AG04449 (cell line): ENCODE data around the gene CAMK2N1.

ENCODE experiments used
- CTCF ChIA-PET: fragments of 350-600 bp; formaldehyde crosslinking; extraction: SDS; loops from one replicate; lab custom pipeline; 2021; ENCODE audit warnings: antibody characterized with exemption; lab: Yijun Ruan, JAX
- POLR2A ChIA-PET: fragments of 400-600, 350-600 bp; formaldehyde crosslinking; extraction: SDS; loops from one replicate; lab custom pipeline; 2020; ENCODE audit warnings: antibody characterized with exemption, inconsistent platforms; lab: Yijun Ruan, JAX
- DNase-seq: peaks from one replicate; pipeline ENCODE4 v3.0.0-alpha.2; 2010; ENCODE audit warnings: low read depth, low spot score
- H3K4me3 ChIP-seq: 2 replicates; pipeline ENCODE4 v1.5.1; 2011; ENCODE audit warnings: low read depth, mild to moderate bottlenecking, control low read depth, low read length
- CTCF ChIP-seq: IDR thresholded peaks from one replicate; pipeline ENCODE4 v1.5.1; 2011; ENCODE audit warnings: mild to moderate bottlenecking, moderate library complexity, low read length, control low read depth, inconsistent platforms; ENCODE audit not compliant: insufficient read depth; ENCODE audit errors: missing control alignments

The CAMK2N1 gene

GRCh38 chr1:20494609-20495311, 8.8 kb upstream of the CAMK2N1 start:
- no peak overlapping the region for H3K4me3 ChIP-seq
- DNase-seq = peak; percentile 55
- TF ChIP-seq CTCF = no peak
- POLR2A ChIA-PET = interaction anchor here (0.6 to 1.5 kb wide), 2 partner anchors 9 to 262 kb away, joined by 3 to 9 read pairs; partner anchors contain the start of gene CAMK2N1
- CTCF ChIA-PET = interaction anchor here (0.5 to 10.3 kb wide), 51 partner anchors 8 to 612 kb away, joined by 3 to 202 read pairs (median 5); partner anchors contain the start of genes CAMK2N1, MUL1 and PINK1

- TF ChIP-seq CTCF = peak; percentile 97
- CTCF ChIA-PET = interaction anchor here (0.5 to 10.3 kb wide), 51 partner anchors 9 to 611 kb away, joined by 3 to 202 read pairs (median 5); partner anchors contain the start of genes CAMK2N1, MUL1 and PINK1
- POLR2A ChIA-PET = interaction anchor here (0.6 to 1.5 kb wide), 2 partner anchors 8 to 261 kb away, joined by 3 to 9 read pairs; partner anchors contain the start of gene CAMK2N1
- DNase-seq = peak; percentile 42
- H3K4me3 ChIP-seq = no peak overlapping the region
Measured at GRCh38 chr1:20493839-20494608, 8.0 kb upstream of the CAMK2N1 start.

DNA sequence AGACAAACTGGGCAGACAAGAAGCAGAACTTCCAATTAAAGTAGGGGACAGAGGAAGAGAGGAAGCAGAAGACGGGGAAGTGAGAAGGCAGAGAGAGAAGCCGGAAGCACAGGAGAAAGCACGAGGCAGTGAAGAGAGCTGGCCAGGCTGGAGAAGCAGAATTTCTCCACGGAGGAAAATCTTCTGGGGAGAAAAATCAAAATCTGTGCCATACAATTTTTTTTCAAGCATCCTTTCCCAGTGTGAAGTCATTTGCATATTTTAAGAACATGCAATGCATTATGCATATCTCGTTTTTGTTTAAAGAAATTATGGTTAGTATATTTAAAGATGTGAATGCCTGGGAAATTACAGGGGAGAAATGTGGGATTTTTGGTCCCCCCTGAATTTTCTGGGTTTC, 7.3 kb upstream of the CAMK2N1 start:
- no peak for DNase-seq
- TF ChIP-seq CTCF = no peak
- POLR2A ChIA-PET = no interaction called here
- H3K4me3 ChIP-seq = no peak overlapping the region
- CTCF ChIA-PET = interaction anchor here (0.7 to 10.3 kb wide), 29 partner anchors 12 to 582 kb away, joined by 3 to 202 read pairs (median 8); partner anchors contain the start of genes CAMK2N1 and MUL1

DNA sequence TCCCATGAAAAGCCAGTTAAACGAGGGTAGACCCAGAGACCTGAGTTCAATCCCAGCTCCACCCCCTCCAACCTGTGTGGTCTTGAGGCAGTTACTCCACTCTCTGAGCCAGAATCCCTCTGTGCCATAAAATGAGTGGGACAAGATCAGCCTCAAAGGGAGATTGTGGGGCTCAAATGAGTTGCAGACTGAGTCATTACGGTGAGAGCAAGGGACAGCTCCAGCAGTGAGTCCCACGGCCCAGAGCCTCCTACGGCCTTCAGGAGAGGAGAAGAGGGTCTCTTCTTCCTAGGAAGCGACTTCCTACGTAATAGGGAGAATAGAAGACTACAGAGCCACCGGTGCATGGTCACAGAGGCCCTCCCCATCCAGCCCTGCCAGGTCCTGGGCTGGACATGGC, 6.7 kb upstream of the CAMK2N1 start:
- TF ChIP-seq CTCF = no peak
- ChIA-PET POLR2A (no interaction called here), CTCF (interaction anchor here (0.5 to 10.3 kb wide), 13 partner anchors 12 to 573 kb away, joined by 3 to 202 read pairs (median 35); partner anchors contain the start of genes CAMK2N1 and MUL1)
- no peak for DNase-seq
- no peak overlapping the region for H3K4me3 ChIP-seq

GRCh38 chr1:20491866-20492265, 5.9 kb upstream of the CAMK2N1 start:
- H3K4me3 ChIP-seq = no peak overlapping the region
- TF ChIP-seq CTCF = no peak
- CTCF ChIA-PET = interaction anchor here (1.0 to 10.3 kb wide), 12 partner anchors 11 to 573 kb away, joined by 3 to 202 read pairs (median 36); partner anchors contain the start of genes CAMK2N1 and MUL1
- POLR2A ChIA-PET = no interaction called here
- no peak for DNase-seq
